ENCODE data around the gene AGPAT2.

DNA sequence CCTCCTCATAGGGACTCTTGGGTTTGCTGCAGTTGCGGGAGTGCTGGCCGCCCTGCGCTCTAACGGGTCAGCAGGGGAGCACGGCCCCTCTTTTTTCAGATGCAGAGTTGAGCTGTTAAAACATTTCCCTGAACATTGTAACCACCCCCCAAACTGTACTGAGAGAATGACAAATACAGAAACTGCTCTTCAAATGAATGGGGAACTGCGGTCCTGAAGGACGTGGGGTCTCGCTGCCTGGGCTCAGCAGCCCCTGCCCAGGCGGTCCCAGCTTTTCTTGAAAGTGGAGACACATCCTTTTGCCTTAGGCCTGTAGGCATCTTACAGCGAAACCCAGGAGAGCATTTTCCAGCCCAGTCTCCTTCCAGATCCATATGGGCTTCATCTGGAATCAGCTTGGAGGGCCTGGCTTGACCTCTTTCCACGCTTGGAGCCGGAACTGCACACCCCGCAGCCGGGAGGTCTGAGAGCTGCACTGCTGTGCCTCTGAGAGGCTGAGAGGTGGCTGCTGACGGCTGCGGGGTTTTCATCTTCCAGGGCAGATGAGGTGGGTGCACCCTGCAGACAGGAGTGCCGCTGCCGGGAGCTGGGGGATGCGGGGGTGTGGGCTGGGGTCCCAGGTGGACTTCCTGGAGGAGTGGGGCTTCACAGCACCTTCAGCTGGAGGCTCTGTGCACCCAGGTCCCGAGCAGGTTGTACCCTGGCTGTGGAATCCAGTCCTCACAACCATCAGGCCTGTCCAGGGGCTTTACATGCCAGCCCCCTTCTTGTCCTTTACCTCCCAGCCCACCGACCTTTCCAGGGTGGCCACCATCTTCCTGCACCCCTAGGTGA lies 1.2 kb upstream of the AGPAT2 start:
- TF ChIP-seq CTCF (IDR thresholded peaks at IDR 0.05) = no peak
- TF ChIP-seq POLR2A (IDR thresholded peaks at IDR 0.05) = no peak
